Keratinocyte (primary cell): ENCODE measurements around the gene OR4D1. TPM values are rescaled to one million over a fixed set of nuclear protein-coding genes. Genes with fewer than 3 reads are reported as not detected.

Source experiments
- DNase-seq: peaks from one replicate; pipeline ENCODE4 v3.0.0-alpha.2; 2011; ENCODE audit warnings: low read depth, missing footprints, low spot score
- FAIRE-seq: peaks from 2 replicates; lab custom pipeline; 2011; peaks lifted over from hg19 to GRCh38; lab: Jason Lieb, UNC
- H2AFZ ChIP-seq: 2 replicates; pipeline ENCODE4 v1.6.0; 2012; ENCODE audit warnings: low read length, control low read depth, inconsistent platforms; ENCODE audit not compliant: control insufficient read depth
- H3K27ac ChIP-seq: 2 replicates; pipeline ENCODE4 v1.5.1; 2011; ENCODE audit warnings: low read length; ENCODE audit not compliant: control insufficient read depth, insufficient read depth
- H3K27me3 ChIP-seq: 3 replicates; pipeline ENCODE4 v1.6.0; 2011; ENCODE audit warnings: low read length; ENCODE audit not compliant: control insufficient read depth, insufficient read depth; ENCODE audit errors: extremely low read depth
- H3K36me3 ChIP-seq, 2 experiments: 2 replicates in 1 of 2; 3 replicates in 1 of 2; pipeline ENCODE4 v1.5.1; 2011; ENCODE audit warnings: low read length in 2 of 2, mild to moderate bottlenecking in 1 of 2; ENCODE audit not compliant: control insufficient read depth in 2 of 2, insufficient read depth in 2 of 2; ENCODE audit errors: extremely low read depth in 1 of 2
- H3K4me1 ChIP-seq: 3 replicates; pipeline ENCODE4 v1.5.1; 2011; ENCODE audit warnings: low read length; ENCODE audit not compliant: control insufficient read depth, insufficient read depth; ENCODE audit errors: extremely low read depth
- H3K4me2 ChIP-seq: 3 replicates; pipeline ENCODE4 v1.6.0; 2011; ENCODE audit warnings: low read depth, low read length; ENCODE audit not compliant: control insufficient read depth, insufficient read depth; ENCODE audit errors: extremely low read depth
- H3K4me3 ChIP-seq, 3 experiments: fragments of 200-600 bp in 1 of 3; sonication (generic) in 1 of 3; 2 replicates in 2 of 3; 3 replicates in 1 of 3; pipeline ENCODE4 v1.5.1; 2011 to 2016; ENCODE audit warnings: low read length in 3 of 3, mild to moderate bottlenecking in 3 of 3, control low read depth in 2 of 3, inconsistent platforms in 1 of 3, low read depth in 1 of 3, mixed read lengths in 1 of 3, mixed run types in 1 of 3, moderate library complexity in 1 of 3; ENCODE audit not compliant: control insufficient read depth in 2 of 3, insufficient read depth in 2 of 3; ENCODE audit errors: extremely low read depth in 1 of 3
- H3K79me2 ChIP-seq: 2 replicates; pipeline ENCODE4 v1.6.0; 2012; ENCODE audit warnings: low read length; ENCODE audit not compliant: control insufficient read depth, insufficient read depth
- H3K9ac ChIP-seq: 3 replicates; pipeline ENCODE4 v1.6.0; 2011; ENCODE audit warnings: low read length; ENCODE audit not compliant: control insufficient read depth, insufficient read depth; ENCODE audit errors: extremely low read depth
- H3K9me1 ChIP-seq: 3 replicates; pipeline ENCODE4 v1.6.0; 2011; ENCODE audit warnings: low read length; ENCODE audit not compliant: control insufficient read depth, insufficient read depth; ENCODE audit errors: extremely low read depth
- H3K9me3 ChIP-seq: 2 replicates; pipeline ENCODE4 v1.5.1; 2012; ENCODE audit warnings: low read depth, low read length; ENCODE audit not compliant: control insufficient read depth
- H4K20me1 ChIP-seq: 3 replicates; pipeline ENCODE4 v1.6.0; 2011; ENCODE audit warnings: low read length; ENCODE audit not compliant: control insufficient read depth, insufficient read depth; ENCODE audit errors: extremely low read depth
- CTCF ChIP-seq, 3 experiments: IDR thresholded peaks in 1 of 3; conservative IDR thresholded peaks in 1 of 3; optimal IDR thresholded peaks in 1 of 3; 2 replicates in 2 of 3; 3 replicates in 1 of 3; pipeline versions ENCODE3 to v1.5.1; 2011; ENCODE audit warnings: low read length in 3 of 3, mild to moderate bottlenecking in 3 of 3, moderate library complexity in 2 of 3, control low read depth in 1 of 3, inconsistent platforms in 1 of 3; ENCODE audit not compliant: insufficient read depth in 2 of 3; ENCODE audit errors: extremely low read depth in 1 of 3
- EZH2 ChIP-seq: IDR thresholded peaks from one replicate; pipeline ENCODE4 v1.6.1; 2012; ENCODE audit warnings: inconsistent platforms, mild to moderate bottlenecking, low read length, moderate library complexity
- dilution Hi-C: fragments of 300-500 bp; cut with MboI; formaldehyde crosslinking; loops from one replicate; pipeline ENCODE4 v1.7.0; 2020; ENCODE audit warnings: low sequenced_read_pairs; ENCODE audit not compliant: extremely low pct_ligation_motif_present
- polyA plus RNA-seq, 5 experiments: library from polyadenylated mRNA; depleted of rRNA in 3 of 5; stranded (reverse) in 3 of 5; stranded (forward) in 1 of 5; unstranded in 1 of 5; fragments of >200 nt; gene quantifications; 1 replicate in 1 of 5; 2 replicates in 3 of 5; 3 replicates in 1 of 5; pipeline versions ENCODE4 v1.2.1 to v1.2.3, GENCODE V29; 2011 to 2012; ENCODE audit warnings: missing spikeins in 2 of 5, low read depth in 1 of 5, low replicate concordance in 1 of 5

Gene OR4D1
- polyA plus RNA-seq, 1 donor (not counting 4 experiments of a cell fraction or from before 2014, with no cell fraction given) = not detected

GRCh38 chr17:58105093-58105492 is 43.1 kb upstream of the OR4D1 start:
- FAIRE-seq = no peak

GRCh38 chr17:58107306-58107705 is 40.9 kb upstream of the OR4D1 start:
- no peak overlapping the region for H2AFZ ChIP-seq
- H3K27ac ChIP-seq = no peak overlapping the region
- H4K20me1 ChIP-seq = no peaks in the 10 kb centered on the region
- TF ChIP-seq EZH2 = no peak
- TF ChIP-seq CTCF (optimal IDR thresholded peaks at IDR 0.05 in 1 of 3, IDR thresholded peaks at IDR 0.05 in 1 of 3, conservative IDR thresholded peaks at IDR 0.05 in 1 of 3; ENCODE audit: extremely low read depth in 1 of 3, insufficient read depth in 2 of 3, low read length in 3 of 3) = no peak
- no peaks in the 10 kb centered on the region for H3K27me3 ChIP-seq
- H3K4me1 ChIP-seq = no peaks in the 10 kb centered on the region
- no peaks in the 10 kb centered on the region for H3K9me3 ChIP-seq
- H3K4me2 ChIP-seq = no peak overlapping the region
- H3K4me3 ChIP-seq = no peak overlapping the region
- H3K9ac ChIP-seq = no peak overlapping the region
- dilution Hi-C loops = no loop called here
- H3K79me2 ChIP-seq = no peaks in the 10 kb centered on the region
- H3K9me1 ChIP-seq = no peaks in the 10 kb centered on the region
- H3K36me3 ChIP-seq = no peaks in the 10 kb centered on the region
- FAIRE-seq (no peak), DNase-seq (no peak)

More at GRCh38 chr17:58105093-58105492, 43.1 kb upstream of the OR4D1 start:
- dilution Hi-C loops = no loop called here
- TF ChIP-seq EZH2 (no peak), CTCF (optimal IDR thresholded peaks at IDR 0.05 in 1 of 3, IDR thresholded peaks at IDR 0.05 in 1 of 3, conservative IDR thresholded peaks at IDR 0.05 in 1 of 3; ENCODE audit: extremely low read depth in 1 of 3, insufficient read depth in 2 of 3, low read length in 3 of 3) (no peak)
- no peaks in the 10 kb centered on the region for H3K9me3 ChIP-seq
- H3K27ac ChIP-seq = no peak overlapping the region
- no peak overlapping the region for H3K9ac ChIP-seq
- H2AFZ ChIP-seq = no peak overlapping the region
- H3K4me3 ChIP-seq = no peak overlapping the region
- H3K4me2 ChIP-seq = no peak overlapping the region
- H3K27me3 ChIP-seq = no peaks in the 10 kb centered on the region
- H3K9me1 ChIP-seq = no peaks in the 10 kb centered on the region
- H3K36me3 ChIP-seq = no peaks in the 10 kb centered on the region
- no peaks in the 10 kb centered on the region for H4K20me1 ChIP-seq
- DNase-seq = no peak
- H3K4me1 ChIP-seq = no peaks in the 10 kb centered on the region
- H3K79me2 ChIP-seq = no peaks in the 10 kb centered on the region
